Measurements from ENCODE around the gene RPA4.
"Not testable (repeated sequence)": the region's sequence is repeated elsewhere in the genome, so short reads cannot be mapped to it uniquely, and the experiment has no call there.

Gene RPA4

GRCh38 chrX:96841325-96841724 lies 42.4 kb upstream of the RPA4 start:
- no peaks in the 10 kb centered on the region for H3K36me3 ChIP-seq
- H3K9me3 ChIP-seq = no peaks in the 10 kb centered on the region
- no peak for DNase-seq
- no peaks in the 10 kb centered on the region for H3K27me3 ChIP-seq
- H3K4me3 ChIP-seq = no peak overlapping the region
- intact Hi-C loops (cut with DNase I; ENCODE audit: low total_unique reads) = no loop called here
- peaks cover 0 to 9% (median 0%) of the 10 kb centered on the region in 4 donors for H3K4me1 ChIP-seq
- TF ChIP-seq, protein P1, sequence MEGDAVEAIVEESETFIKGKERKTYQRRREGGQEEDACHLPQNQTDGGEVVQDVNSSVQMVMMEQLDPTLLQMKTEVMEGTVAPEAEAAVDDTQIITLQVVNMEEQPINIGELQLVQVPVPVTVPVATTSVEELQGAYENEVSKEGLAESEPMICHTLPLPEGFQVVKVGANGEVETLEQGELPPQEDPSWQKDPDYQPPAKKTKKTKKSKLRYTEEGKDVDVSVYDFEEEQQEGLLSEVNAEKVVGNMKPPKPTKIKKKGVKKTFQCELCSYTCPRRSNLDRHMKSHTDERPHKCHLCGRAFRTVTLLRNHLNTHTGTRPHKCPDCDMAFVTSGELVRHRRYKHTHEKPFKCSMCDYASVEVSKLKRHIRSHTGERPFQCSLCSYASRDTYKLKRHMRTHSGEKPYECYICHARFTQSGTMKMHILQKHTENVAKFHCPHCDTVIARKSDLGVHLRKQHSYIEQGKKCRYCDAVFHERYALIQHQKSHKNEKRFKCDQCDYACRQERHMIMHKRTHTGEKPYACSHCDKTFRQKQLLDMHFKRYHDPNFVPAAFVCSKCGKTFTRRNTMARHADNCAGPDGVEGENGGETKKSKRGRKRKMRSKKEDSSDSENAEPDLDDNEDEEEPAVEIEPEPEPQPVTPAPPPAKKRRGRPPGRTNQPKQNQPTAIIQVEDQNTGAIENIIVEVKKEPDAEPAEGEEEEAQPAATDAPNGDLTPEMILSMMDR (IDR thresholded peaks at IDR 0.05) = no peak
- no peak overlapping the region for H3K27ac ChIP-seq

GRCh38 chrX:96841866-96842265 lies 41.8 kb upstream of the RPA4 start:
- H3K27ac ChIP-seq; H3K4me3 ChIP-seq; H3K9me3 ChIP-seq; H3K27me3 ChIP-seq; H3K4me1 ChIP-seq; DNase-seq; H3K36me3 ChIP-seq; intact Hi-C loops (cut with DNase I; ENCODE audit: low total_unique reads): not testable (repeated sequence)

DNA sequence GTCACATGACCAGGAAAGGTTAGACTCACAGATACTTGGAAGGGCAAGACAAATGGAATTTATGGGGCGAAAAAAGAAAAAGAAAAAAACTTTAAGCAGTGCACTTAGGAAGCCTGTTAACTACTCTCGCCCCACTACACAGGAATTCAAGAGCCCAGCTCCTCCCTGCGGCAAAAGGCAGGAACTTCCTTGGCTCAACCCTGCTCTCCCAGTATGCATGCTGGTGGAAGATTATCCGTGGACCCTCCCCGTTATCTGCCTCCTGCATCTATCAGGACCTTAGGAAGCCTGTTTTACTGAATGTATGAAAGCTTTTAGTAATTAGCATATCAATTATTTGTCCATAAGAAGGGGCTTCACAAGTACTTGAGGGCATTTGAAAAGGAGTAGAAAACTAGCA lies 40.1 kb upstream of the RPA4 start:
- DNase-seq = no peak
- intact Hi-C loops (cut with DNase I; ENCODE audit: low total_unique reads) = no loop called here
- TF ChIP-seq, protein P1 (IDR thresholded peaks at IDR 0.05) = no peak
- Histone ChIP-seq H3K27me3 (no peaks in the 10 kb centered on the region), H3K27ac (no peak overlapping the region), H3K4me3 (no peak overlapping the region), H3K36me3 (no peaks in the 10 kb centered on the region), H3K4me1 (peaks cover 0 to 2% (median 0%) of the 10 kb centered on the region in 4 donors), H3K9me3 (no peaks in the 10 kb centered on the region)

DNA sequence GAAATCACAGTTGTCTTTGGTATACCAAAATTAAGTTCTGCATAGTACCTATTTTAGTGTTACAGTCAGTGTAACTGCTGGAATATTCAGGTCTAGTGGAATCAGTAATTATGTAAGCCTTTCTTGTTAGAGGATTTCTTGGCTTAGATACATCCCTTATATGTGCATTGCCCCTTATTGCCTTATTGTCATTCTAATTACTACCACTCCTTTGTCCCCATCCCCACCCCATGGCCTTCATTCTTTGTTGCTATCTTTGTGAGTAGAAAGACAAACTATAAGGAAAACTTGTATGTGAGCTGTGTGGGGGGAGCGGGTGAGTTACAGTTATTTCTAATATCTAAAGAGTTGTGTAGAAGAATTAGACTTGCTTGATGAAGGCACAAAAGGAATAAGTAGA lies 36.9 kb upstream of the RPA4 start:
- Histone ChIP-seq H3K4me1 (no peaks in the 10 kb centered on the region), H3K36me3 (no peaks in the 10 kb centered on the region), H3K27me3 (no peaks in the 10 kb centered on the region), H3K4me3 (no peak overlapping the region), H3K27ac (no peak overlapping the region), H3K9me3 (no peaks in the 10 kb centered on the region)
- TF ChIP-seq, protein P1 (IDR thresholded peaks at IDR 0.05) = no peak
- intact Hi-C loops (cut with DNase I; ENCODE audit: low total_unique reads) = no loop called here
- DNase-seq = no peak

DNA sequence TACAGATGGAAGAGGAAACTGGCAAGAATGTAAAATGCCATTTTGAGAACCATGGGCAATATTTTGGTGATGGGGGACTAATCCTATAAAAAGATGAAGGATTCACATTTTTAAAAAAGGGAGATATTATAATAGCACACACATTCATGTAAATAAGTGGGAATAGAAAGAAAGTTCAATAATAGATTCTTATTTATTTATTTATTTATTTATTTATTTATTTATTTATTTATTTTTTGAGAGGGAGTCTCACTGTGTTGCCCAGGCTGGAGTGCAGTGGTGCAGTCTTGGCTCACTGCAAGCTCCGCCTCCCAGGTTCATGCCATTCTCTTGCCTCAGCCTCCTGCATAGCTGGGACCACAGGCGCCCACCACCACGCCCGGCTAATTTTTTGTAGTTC lies 24.3 kb upstream of the RPA4 start:
- intact Hi-C loops (cut with DNase I; ENCODE audit: low total_unique reads); DNase-seq; H3K9me3 ChIP-seq; H3K27ac ChIP-seq; H3K4me3 ChIP-seq; H3K36me3 ChIP-seq; H3K4me1 ChIP-seq; H3K27me3 ChIP-seq: not testable (repeated sequence)

DNA sequence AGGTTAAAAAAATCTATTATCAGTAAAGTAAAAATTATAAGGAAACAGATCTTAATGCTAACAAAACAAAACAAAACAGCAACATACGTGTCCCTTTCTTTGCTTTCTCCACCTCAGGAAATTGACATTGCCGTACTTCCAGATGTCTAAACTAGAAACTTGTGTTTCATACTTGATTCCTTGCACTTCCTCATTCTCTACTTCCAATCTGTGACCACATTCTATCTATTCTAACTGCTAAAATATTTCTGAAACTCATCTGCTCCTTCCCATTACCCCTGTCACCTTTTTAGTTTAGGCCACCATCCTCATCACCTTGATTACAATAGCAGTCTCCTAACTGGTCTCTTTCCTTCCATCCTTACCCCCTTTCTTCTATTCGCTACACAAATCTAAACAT lies 22.5 kb upstream of the RPA4 start:
- Histone ChIP-seq H3K4me3 (no peak overlapping the region), H3K9me3 (no peaks in the 10 kb centered on the region), H3K27ac (no peak overlapping the region), H3K4me1 (peaks cover 0 to 9% (median 0%) of the 10 kb centered on the region in 4 donors), H3K36me3 (no peaks in the 10 kb centered on the region), H3K27me3 (no peaks in the 10 kb centered on the region)
- TF ChIP-seq, protein P1 (IDR thresholded peaks at IDR 0.05) = no peak
- intact Hi-C loops (cut with DNase I; ENCODE audit: low total_unique reads) = no loop called here
- no peak for DNase-seq

- Histone ChIP-seq H3K4me1 (peaks cover 0 to 9% (median 0%) of the 10 kb centered on the region in 4 donors), H3K9me3 (no peaks in the 10 kb centered on the region), H3K27me3 (no peaks in the 10 kb centered on the region), H3K4me3 (no peak overlapping the region), H3K27ac (no peak overlapping the region), H3K36me3 (no peaks in the 10 kb centered on the region)
- intact Hi-C loops (cut with DNase I; ENCODE audit: low total_unique reads) = no loop called here
- DNase-seq = no peak
- TF ChIP-seq, protein P1 (IDR thresholded peaks at IDR 0.05) = no peak
Observed at GRCh38 chrX:96861661-96862060, 22.0 kb upstream of the RPA4 start.
